Ramos (cell line): ENCODE data around the gene RINL.
"Not testable (repeated sequence)": the region's sequence is repeated elsewhere in the genome, so short reads cannot be mapped to it uniquely, and the experiment has no call there.

ENCODE experiments used
- in situ Hi-C: fragments of 300-500 bp; cut with MboI; formaldehyde crosslinking; loops from one replicate; pipeline ENCODE4 v1.14.3; 2022; ENCODE audit warnings: low sequenced_read_pairs; ENCODE audit not compliant: unreplicated experiment

The RINL gene

GRCh38 chr19:38907227-38907626 lies 29.2 kb upstream of the RINL start:
- in situ Hi-C loops = no loop called here

- in situ Hi-C loops = no loop called here
Observed at GRCh38 chr19:38905620-38906019, 27.5 kb upstream of the RINL start.

- in situ Hi-C loops = no loop called here
Observed at GRCh38 chr19:38904581-38905539, 26.8 kb upstream of the RINL start.

GRCh38 chr19:38901683-38902082 lies 23.6 kb upstream of the RINL start:
- in situ Hi-C loops = no loop called here

- in situ Hi-C loops = no loop called here
Observed at GRCh38 chr19:38900743-38901190, 22.7 kb upstream of the RINL start.

- in situ Hi-C loops = no loop called here
Observed at GRCh38 chr19:38900202-38900629, 22.1 kb upstream of the RINL start.

- in situ Hi-C loops = no loop called here
Observed at GRCh38 chr19:38899447-38900201, 21.5 kb upstream of the RINL start, which contains the start of the genes NFKBIB and SIRT2. NFKBIB (plus strand) TSS chr19:38899969; CDS start chr19:38900033, 64 bp downstream. SIRT2 (minus strand) TSS chr19:38899618; CDS start chr19:38899521, 97 bp downstream.

GRCh38 chr19:38898788-38899446 lies 20.8 kb upstream of the RINL start:
- in situ Hi-C loops = no loop called here

- in situ Hi-C loops = no loop called here
Observed at GRCh38 chr19:38894968-38895367, 16.9 kb upstream of the RINL start.

- in situ Hi-C loops = no loop called here
Observed at GRCh38 chr19:38893341-38893771, 15.3 kb upstream of the RINL start.

- in situ Hi-C loops = no loop called here
Observed at GRCh38 chr19:38892841-38893240, 14.8 kb upstream of the RINL start.

- in situ Hi-C loops = no loop called here
Observed at GRCh38 chr19:38891771-38892170, 13.7 kb upstream of the RINL start.

- in situ Hi-C loops = no loop called here
Observed at GRCh38 chr19:38890686-38891085, 12.6 kb upstream of the RINL start.

GRCh38 chr19:38889803-38890202 lies 11.7 kb upstream of the RINL start:
- in situ Hi-C loops = no loop called here

- in situ Hi-C loops = no loop called here
Observed at GRCh38 chr19:38888876-38889275, 10.8 kb upstream of the RINL start.

- in situ Hi-C loops = not testable (repeated sequence)
Observed at GRCh38 chr19:38884691-38885090, 6.6 kb upstream of the RINL start.

- in situ Hi-C loops = no loop called here
Observed at GRCh38 chr19:38883286-38883685, 5.2 kb upstream of the RINL start.

- in situ Hi-C loops = no loop called here
Observed at GRCh38 chr19:38880882-38881609, 3.0 kb upstream of the RINL start.

GRCh38 chr19:38880076-38880881 lies 2.2 kb upstream of the RINL start:
- in situ Hi-C loops = no loop called here
